Dendritic cell treated with granulocyte-macrophage colony-stimulating factor and Interleukin-4, amounts not matched to agents 40 ng/mL and 50 ng/mL, for 4 days (primary cell): ENCODE data around the gene F2.

Experiments used
- H3K27ac Mint-ChIP-seq: one replicate; pipeline ENCODE4 v1.8.0; 2022; ENCODE audit warnings: mild to moderate bottlenecking, mixed read lengths
- H3K27me3 Mint-ChIP-seq: one replicate; pipeline ENCODE4 v1.8.0; 2022; ENCODE audit warnings: mild to moderate bottlenecking, mixed read lengths
- H3K36me3 Mint-ChIP-seq: one replicate; pipeline ENCODE4 v1.8.0; 2022; ENCODE audit warnings: low read depth, mixed read lengths
- H3K4me1 Mint-ChIP-seq: one replicate; pipeline ENCODE4 v1.8.0; 2022; ENCODE audit warnings: low read depth, mixed read lengths
- H3K4me3 Mint-ChIP-seq: one replicate; pipeline ENCODE4 v1.8.0; 2022; ENCODE audit warnings: mild to moderate bottlenecking, moderate library complexity, mixed read lengths
- H3K9me3 Mint-ChIP-seq: one replicate; pipeline ENCODE4 v1.8.0; 2022; ENCODE audit warnings: mixed read lengths
- intact Hi-C: fragments of 100-400 bp; cut with micrococcal nuclease; formaldehyde crosslinking; loops from one replicate; pipeline ENCODE4 v1.15.0; 2022

Gene F2

GRCh38 chr11:46760429-46761128 lies 41.6 kb downstream of the F2 start:
- Mint-ChIP-seq H3K9me3 (no peaks in the 10 kb centered on the region), H3K4me3 (no peak overlapping the region), H3K27ac (no peak overlapping the region), H3K27me3 (no peaks in the 10 kb centered on the region), H3K36me3 (peaks cover 97% of the 10 kb centered on the region), H3K4me1 (peaks cover 9% of the 10 kb centered on the region)
- intact Hi-C loops = no loop called here

DNA sequence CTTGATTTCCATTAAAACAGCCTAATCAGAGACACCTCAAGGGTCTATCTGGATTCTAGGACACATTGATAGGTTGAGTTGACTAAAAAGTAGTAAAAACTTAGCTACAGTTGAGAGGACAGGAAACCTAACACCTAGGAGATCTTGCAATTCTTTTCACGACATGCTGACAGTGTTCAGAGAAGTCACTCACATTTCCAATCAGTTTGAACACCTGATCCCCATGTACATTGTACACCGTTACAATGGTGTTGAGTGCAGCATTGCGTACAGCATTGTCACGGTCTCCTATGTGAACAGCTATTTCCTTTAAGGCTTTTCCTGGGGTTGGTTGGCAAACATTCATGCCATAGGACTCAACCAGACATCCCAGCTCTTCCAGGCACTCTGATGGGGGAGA lies 42.8 kb downstream of the F2 start:
- H3K27me3 Mint-ChIP-seq = no peaks in the 10 kb centered on the region
- H3K9me3 Mint-ChIP-seq = no peaks in the 10 kb centered on the region
- H3K4me3 Mint-ChIP-seq = no peak overlapping the region
- H3K27ac Mint-ChIP-seq = no peak overlapping the region
- H3K4me1 Mint-ChIP-seq = no peaks in the 10 kb centered on the region
- intact Hi-C loops = no loop called here
- peaks cover 97% of the 10 kb centered on the region for H3K36me3 Mint-ChIP-seq

DNA sequence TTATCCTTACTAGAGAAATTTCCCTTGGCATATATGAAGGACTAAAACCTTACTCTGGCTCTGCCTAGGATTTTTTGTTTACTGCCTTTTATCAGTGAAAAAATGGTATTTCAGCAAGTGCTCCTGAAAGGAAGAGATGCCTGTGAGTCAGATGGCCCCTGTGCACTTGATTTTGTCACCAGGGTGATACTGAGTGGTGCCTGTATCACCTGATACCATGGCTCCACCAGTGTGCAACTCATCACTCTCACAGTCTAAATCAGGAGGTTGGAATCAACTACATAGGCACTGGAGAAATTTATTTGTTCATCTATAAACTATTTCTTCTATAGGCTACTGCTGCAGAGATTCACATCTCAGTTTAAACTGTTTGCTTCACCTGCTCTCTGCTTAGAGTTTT lies 43.2 kb downstream of the F2 start:
- Mint-ChIP-seq H3K9me3 (no peaks in the 10 kb centered on the region), H3K27me3 (no peaks in the 10 kb centered on the region), H3K4me3 (no peak overlapping the region), H3K36me3 (peaks cover 97% of the 10 kb centered on the region), H3K4me1 (no peaks in the 10 kb centered on the region), H3K27ac (no peak overlapping the region)
- intact Hi-C loops = no loop called here

- H3K4me1 Mint-ChIP-seq = no peaks in the 10 kb centered on the region
- H3K9me3 Mint-ChIP-seq = no peaks in the 10 kb centered on the region
- no peak overlapping the region for H3K4me3 Mint-ChIP-seq
- H3K27me3 Mint-ChIP-seq = no peaks in the 10 kb centered on the region
- intact Hi-C loops = no loop called here
- H3K27ac Mint-ChIP-seq = no peak overlapping the region
- H3K36me3 Mint-ChIP-seq = peaks cover 96% of the 10 kb centered on the region
These were observed 47.6 kb downstream of the F2 start for GRCh38 chr11:46766656-46767055.

DNA sequence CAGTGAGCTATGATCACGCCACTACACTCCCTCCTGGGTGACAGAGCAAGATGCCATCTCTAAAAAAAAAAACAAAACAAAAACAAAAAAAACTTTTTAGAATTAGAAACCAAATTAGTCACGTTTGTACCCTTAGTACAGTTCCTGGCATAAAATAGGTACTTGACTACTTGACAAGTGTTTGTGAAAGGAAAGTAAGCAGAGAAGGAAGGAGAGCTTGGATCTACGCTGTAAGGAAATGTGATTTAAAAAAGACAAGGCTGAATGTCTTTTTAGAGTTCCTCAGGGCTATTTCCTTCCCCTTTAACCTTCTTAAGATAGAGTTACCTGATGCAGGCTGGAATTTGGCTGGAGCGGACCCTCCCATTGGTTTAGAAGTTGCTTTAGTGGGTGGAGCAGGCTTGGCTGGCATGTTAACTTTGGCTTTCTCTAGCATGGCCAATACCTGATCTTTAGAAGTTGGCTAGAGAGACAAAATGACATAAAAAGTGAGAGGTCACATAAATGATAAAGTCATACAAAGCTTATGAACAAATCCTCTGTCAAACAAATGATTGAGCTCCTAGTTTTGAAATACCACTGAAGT lies 50.7 kb downstream of the F2 start:
- intact Hi-C loops = no loop called here

DNA sequence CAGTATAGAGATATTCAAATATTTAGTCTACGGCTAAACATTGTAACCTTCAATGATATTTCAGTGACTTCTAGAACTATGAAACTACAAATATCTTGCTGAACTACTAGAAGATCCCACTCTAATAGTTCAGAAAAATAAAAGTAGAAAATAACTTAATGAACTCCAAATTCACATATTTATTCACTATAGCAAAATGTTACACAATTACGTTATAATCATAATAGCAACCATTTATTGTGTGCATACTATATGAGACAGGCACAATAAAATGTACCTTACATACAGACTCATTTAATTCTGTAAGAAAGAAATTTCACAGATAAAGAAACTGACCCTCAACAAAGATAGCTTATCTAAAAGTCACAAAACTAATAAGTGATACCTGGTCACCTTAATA lies 57.9 kb downstream of the F2 start:
- H3K36me3 Mint-ChIP-seq = peaks cover 91% of the 10 kb centered on the region
- intact Hi-C loops = no loop called here

More for the DNA sequence above, 50.7 kb downstream of the F2 start:
- H3K27me3 Mint-ChIP-seq = no peaks in the 10 kb centered on the region
- no peak overlapping the region for H3K4me3 Mint-ChIP-seq
- no peak overlapping the region for H3K27ac Mint-ChIP-seq
- H3K36me3 Mint-ChIP-seq = peaks cover 97% of the 10 kb centered on the region
- no peaks in the 10 kb centered on the region for H3K4me1 Mint-ChIP-seq
- H3K9me3 Mint-ChIP-seq = no peaks in the 10 kb centered on the region

GRCh38 chr11:46778416-46778815 lies 59.4 kb downstream of the F2 start:
- intact Hi-C loops = no loop called here
- H3K27me3 Mint-ChIP-seq = no peaks in the 10 kb centered on the region
- no peak overlapping the region for H3K4me3 Mint-ChIP-seq
- no peaks in the 10 kb centered on the region for H3K9me3 Mint-ChIP-seq
- peaks cover 86% of the 10 kb centered on the region for H3K36me3 Mint-ChIP-seq
- H3K27ac Mint-ChIP-seq = no peak overlapping the region
- no peaks in the 10 kb centered on the region for H3K4me1 Mint-ChIP-seq

More for the DNA sequence above, 57.9 kb downstream of the F2 start:
- H3K27ac Mint-ChIP-seq = no peak overlapping the region
- H3K4me1 Mint-ChIP-seq = no peaks in the 10 kb centered on the region
- H3K9me3 Mint-ChIP-seq = no peaks in the 10 kb centered on the region
- H3K4me3 Mint-ChIP-seq = no peak overlapping the region
- no peaks in the 10 kb centered on the region for H3K27me3 Mint-ChIP-seq
